Neural cell (in vitro differentiated cells): ENCODE data around the gene TMEM245. TPM values are rescaled to one million over a fixed set of nuclear protein-coding genes. Genes with fewer than 3 reads are reported as not detected.

Experiments
- H2AFZ ChIP-seq: fragments of 200-600, 300-800 bp; sonication (generic), shearing (Covaris generic); 2 replicates; pipeline ENCODE4 v1.6.0; 2014; ENCODE audit warnings: low read depth, mild to moderate bottlenecking, antibody characterized with exemption, low read length, moderate library complexity
- H3F3A ChIP-seq: fragments of 200-600 bp; shearing (Covaris generic); 2 replicates; pipeline ENCODE4 v1.6.1; 2016; ENCODE audit warnings: mild to moderate bottlenecking, moderate library complexity, mixed read lengths, antibody characterized with exemption, low read length; ENCODE audit not compliant: insufficient read depth, poor library complexity, severe bottlenecking
- H3K27ac ChIP-seq: fragments of 200-600, 300-800 bp; sonication (generic), shearing (Covaris generic); 2 replicates; pipeline ENCODE4 v1.5.1; 2014; ENCODE audit warnings: mild to moderate bottlenecking, low read length, moderate library complexity
- H3K27me3 ChIP-seq: fragments of 300-800, 200-600 bp; sonication (generic), shearing (Covaris generic); 2 replicates; pipeline ENCODE4 v1.6.0; 2014; ENCODE audit warnings: mild to moderate bottlenecking, low read depth, low read length, moderate library complexity; ENCODE audit not compliant: insufficient read depth
- H3K36me3 ChIP-seq: fragments of 300-800, 200-600 bp; sonication (generic), shearing (Covaris generic); 2 replicates; pipeline ENCODE4 v1.5.1; 2014; ENCODE audit warnings: mild to moderate bottlenecking, antibody characterized with exemption, low read length, moderate library complexity; ENCODE audit not compliant: insufficient read depth
- H3K4me2 ChIP-seq: fragments of 300-800, 200-600 bp; sonication (generic), shearing (Covaris generic); 2 replicates; pipeline ENCODE4 v1.6.0; 2014; ENCODE audit warnings: mild to moderate bottlenecking, low read length
- H3K4me3 ChIP-seq: fragments of 300-800, 200-600 bp; sonication (generic), shearing (Covaris generic); 2 replicates; pipeline ENCODE4 v1.5.1; 2014; ENCODE audit warnings: mild to moderate bottlenecking, low read length, moderate library complexity
- H3K79me2 ChIP-seq: fragments of 200-600 bp; shearing (Covaris generic); replicated peaks from 2 replicates; pipeline ENCODE4 v1.6.0; 2014; ENCODE audit warnings: mild to moderate bottlenecking, low read length, moderate library complexity; ENCODE audit not compliant: insufficient read depth
- H3K9ac ChIP-seq: fragments of 300-800, 200-600 bp; sonication (generic), shearing (Covaris generic); 2 replicates; pipeline ENCODE4 v1.6.1; 2016; ENCODE audit warnings: mild to moderate bottlenecking, low read length, mixed read lengths
- H3K9me2 ChIP-seq: fragments of 200-600 bp; shearing (Covaris generic); 2 replicates; pipeline ENCODE4 v1.6.1; 2016; ENCODE audit warnings: mild to moderate bottlenecking, low read length, mixed read lengths; ENCODE audit not compliant: insufficient read depth
- H3K9me3 ChIP-seq: fragments of 200-600, 300-800 bp; sonication (generic), shearing (Covaris generic); 2 replicates; pipeline ENCODE4 v1.6.1; 2016; ENCODE audit warnings: mild to moderate bottlenecking, mixed run types, low read length, moderate library complexity, mixed read lengths
- H4K20me1 ChIP-seq: fragments of 200-600 bp; shearing (Covaris generic); 2 replicates; pipeline ENCODE4 v1.6.1; 2016; ENCODE audit warnings: mild to moderate bottlenecking, mixed run types; ENCODE audit not compliant: insufficient read depth
- CTCF ChIP-seq: fragments of 450-650 bp; IDR thresholded peaks from 2 replicates; pipeline ENCODE4 v1.5.1; 2014; ENCODE audit warnings: antibody characterized with exemption, mild to moderate bottlenecking, moderate library complexity; ENCODE audit not compliant: poor library complexity, severe bottlenecking
- EP300 ChIP-seq: fragments of 450-650 bp; conservative IDR thresholded peaks from 2 replicates; pipeline ENCODE4 v1.6.1; 2014; ENCODE audit warnings: antibody characterized with exemption, mild to moderate bottlenecking, moderate library complexity; ENCODE audit not compliant: poor library complexity, severe bottlenecking
- EZH2 ChIP-seq: fragments of 200-600, 300-800 bp; shearing (Covaris generic), sonication (generic); IDR thresholded peaks from 2 replicates; pipeline ENCODE4 v1.6.1; 2014; ENCODE audit warnings: antibody characterized with exemption, low read length, borderline replicate concordance, mild to moderate bottlenecking; ENCODE audit not compliant: insufficient read depth, poor library complexity, severe bottlenecking
- MXI1 ChIP-seq: fragments of 450-650 bp; conservative IDR thresholded peaks from 2 replicates; pipeline ENCODE4 v1.6.1; 2014; ENCODE audit warnings: antibody characterized with exemption, mild to moderate bottlenecking; ENCODE audit not compliant: poor library complexity, severe bottlenecking
- POLR2AphosphoS5 ChIP-seq: IDR thresholded peaks from 2 replicates; pipeline ENCODE4 v1.6.1; 2012
- RAD21 ChIP-seq: fragments of 450-650 bp; conservative IDR thresholded peaks from 2 replicates; pipeline ENCODE4 v1.6.1; 2014; ENCODE audit warnings: antibody characterized with exemption, mild to moderate bottlenecking, moderate library complexity
- REST ChIP-seq: IDR thresholded peaks from 2 replicates; pipeline ENCODE4 v1.6.1; 2012; ENCODE audit warnings: borderline replicate concordance
- SMC3 ChIP-seq: fragments of 450-650 bp; conservative IDR thresholded peaks from 2 replicates; pipeline ENCODE4 v1.6.1; 2014; ENCODE audit warnings: antibody characterized with exemption, mild to moderate bottlenecking, moderate library complexity; ENCODE audit not compliant: poor library complexity
- TAF1 ChIP-seq: IDR thresholded peaks from 2 replicates; pipeline ENCODE4 v1.6.1; 2012; ENCODE audit warnings: low read depth
- polyA plus RNA-seq: library from polyadenylated mRNA; depleted of rRNA; stranded (reverse); fragments of >200 nt; gene quantifications from 2 replicates; pipeline ENCODE4 v1.2.3, GENCODE V29; 2014

TMEM245 gene
- polyA plus RNA-seq, 1 donor from 2014 or later = 32.1 TPM

GRCh38 chr9:109122726-109123621 lies 3.2 kb upstream of the TMEM245 start:
- Histone ChIP-seq H3K4me3 (no peak overlapping the region), H3K27me3 (no peaks in the 10 kb centered on the region), H3K4me2 (no peak overlapping the region), H3F3A (no peaks in the 10 kb centered on the region), H3K9me2 (no peaks in the 10 kb centered on the region), H2AFZ (no peak overlapping the region), H3K27ac (no peak overlapping the region), H3K79me2 (peaks cover 6% of the 10 kb centered on the region), H3K36me3 (no peaks in the 10 kb centered on the region), H3K9ac (no peak overlapping the region), H4K20me1 (no peaks in the 10 kb centered on the region), H3K9me3 (no peaks in the 10 kb centered on the region)
- TF ChIP-seq RAD21 = no peak
- TF ChIP-seq SMC3 = no peak
- TF ChIP-seq TAF1 = no peak
- no peak for TF ChIP-seq CTCF
- no peak for TF ChIP-seq POLR2AphosphoS5
- TF ChIP-seq EZH2 = no peak
- TF ChIP-seq EP300 = no peak
- no peak for TF ChIP-seq REST
- TF ChIP-seq MXI1 = no peak

- H3K79me2 ChIP-seq = peaks cover 21% of the 10 kb centered on the region
- no peak overlapping the region for H3K27ac ChIP-seq
- no peak overlapping the region for H3K9ac ChIP-seq
- no peak overlapping the region for H2AFZ ChIP-seq
- H3K36me3 ChIP-seq = no peaks in the 10 kb centered on the region
- no peaks in the 10 kb centered on the region for H3K9me2 ChIP-seq
- no peak overlapping the region for H3K4me3 ChIP-seq
- no peaks in the 10 kb centered on the region for H3F3A ChIP-seq
- H3K27me3 ChIP-seq = no peaks in the 10 kb centered on the region
- H4K20me1 ChIP-seq = no peaks in the 10 kb centered on the region
- H3K4me2 ChIP-seq = no peak overlapping the region
- H3K9me3 ChIP-seq = no peaks in the 10 kb centered on the region
- TF ChIP-seq EZH2 (no peak), EP300 (no peak), SMC3 (no peak), CTCF (no peak), MXI1 (no peak), POLR2AphosphoS5 (no peak), REST (no peak), RAD21 (no peak), TAF1 (no peak)
Observed at GRCh38 chr9:109121232-109121796, 1.6 kb upstream of the TMEM245 start.
